ENCODE data around the gene MATN1. TPM values are rescaled to one million over a fixed set of nuclear protein-coding genes. Genes with fewer than 3 reads are reported as not detected.

MATN1 gene
- total RNA-seq, 1 donor from 2014 or later: 0.54 TPM

GRCh38 chr1:30715886-30716285, 7.5 kb downstream of the MATN1 start:
- Mint-ChIP-seq H3K36me3 (ENCODE audit: low read depth) (no peaks in the 10 kb centered on the region), H3K27ac (ENCODE audit: unreplicated experiment) (no peak overlapping the region), H3K4me1 (peaks cover 21% of the 10 kb centered on the region), H3K9me3 (peaks cover 3% of the 10 kb centered on the region), H3K27me3 (ENCODE audit: low read depth) (no peaks in the 10 kb centered on the region), H3K4me3 (no peak overlapping the region)
- no peak for DNase-seq (ENCODE audit: low read depth, low spot score)
- no peak for TF ChIP-seq CTCF (conservative IDR thresholded peaks at IDR 0.05)

GRCh38 chr1:30715216-30715615, 8.2 kb downstream of the MATN1 start:
- Mint-ChIP-seq H3K36me3 (ENCODE audit: low read depth) (no peaks in the 10 kb centered on the region), H3K4me1 (peaks cover 21% of the 10 kb centered on the region), H3K27me3 (ENCODE audit: low read depth) (no peaks in the 10 kb centered on the region), H3K4me3 (no peak overlapping the region), H3K9me3 (peaks cover 3% of the 10 kb centered on the region), H3K27ac (ENCODE audit: unreplicated experiment) (no peak overlapping the region)
- TF ChIP-seq CTCF (conservative IDR thresholded peaks at IDR 0.05): peak; percentile 57
- peak; percentile 38 for DNase-seq (ENCODE audit: low read depth, low spot score)

GRCh38 chr1:30714536-30715090, 8.8 kb downstream of the MATN1 start:
- Mint-ChIP-seq H3K27me3 (ENCODE audit: low read depth) (no peaks in the 10 kb centered on the region), H3K4me1 (peaks cover 20% of the 10 kb centered on the region), H3K4me3 (no peak overlapping the region), H3K36me3 (ENCODE audit: low read depth) (no peaks in the 10 kb centered on the region), H3K27ac (ENCODE audit: unreplicated experiment) (no peak overlapping the region), H3K9me3 (peaks cover 3% of the 10 kb centered on the region)
- TF ChIP-seq CTCF (conservative IDR thresholded peaks at IDR 0.05): no peak
- no peak for DNase-seq (ENCODE audit: low read depth, low spot score)

GRCh38 chr1:30714025-30714424, 9.4 kb downstream of the MATN1 start:
- Mint-ChIP-seq H3K27ac (ENCODE audit: unreplicated experiment) (no peak overlapping the region), H3K27me3 (ENCODE audit: low read depth) (no peaks in the 10 kb centered on the region)

GRCh38 chr1:30713311-30713710, 10.1 kb downstream of the MATN1 start:
- no peak overlapping the region for H3K27ac Mint-ChIP-seq (ENCODE audit: unreplicated experiment)
- H3K4me1 Mint-ChIP-seq: peaks cover 15% of the 10 kb centered on the region
- H3K4me3 Mint-ChIP-seq: peak overlapping the region; percentile 17
- peaks cover 3% of the 10 kb centered on the region for H3K9me3 Mint-ChIP-seq
- DNase-seq (ENCODE audit: low read depth, low spot score): no peak
- TF ChIP-seq CTCF (conservative IDR thresholded peaks at IDR 0.05): no peak
- H3K27me3 Mint-ChIP-seq (ENCODE audit: low read depth): no peaks in the 10 kb centered on the region
- no peaks in the 10 kb centered on the region for H3K36me3 Mint-ChIP-seq (ENCODE audit: low read depth)

More at GRCh38 chr1:30714025-30714424, 9.4 kb downstream of the MATN1 start:
- TF ChIP-seq CTCF (conservative IDR thresholded peaks at IDR 0.05): no peak
- no peaks in the 10 kb centered on the region for H3K36me3 Mint-ChIP-seq (ENCODE audit: low read depth)
- no peak overlapping the region for H3K4me3 Mint-ChIP-seq
- H3K4me1 Mint-ChIP-seq: peaks cover 15% of the 10 kb centered on the region
- H3K9me3 Mint-ChIP-seq: peaks cover 3% of the 10 kb centered on the region
- DNase-seq (ENCODE audit: low read depth, low spot score): no peak

All from neural crest cell (in vitro differentiated cells).